Colonic mucosa (tissue), 4 donors: ENCODE data around the gene TIMELESS. TPM values are rescaled to one million over a fixed set of nuclear protein-coding genes. Genes with fewer than 3 reads are reported as not detected.

ENCODE experiments used
- DNase-seq: peaks from one replicate; pipeline ENCODE4 v3.0.0-alpha.2; 2020
- H3K27ac ChIP-seq: fragments of 200-600 bp; one replicate; pipeline ENCODE4 v1.8.0; 2021
- H3K27me3 ChIP-seq: fragments of 200-600 bp; one replicate; pipeline ENCODE4 v1.8.0; 2021
- H3K36me3 ChIP-seq: fragments of 200-600 bp; one replicate; pipeline ENCODE4 v1.8.0; 2021
- H3K4me1 ChIP-seq: fragments of 200-600 bp; one replicate; pipeline ENCODE4 v1.8.0; 2021; ENCODE audit warnings: mild to moderate bottlenecking
- H3K4me3 ChIP-seq: fragments of 200-600 bp; one replicate; pipeline ENCODE4 v1.8.0; 2021
- H3K9ac ChIP-seq, 2 donors: one replicate each; pipeline ENCODE4 v1.7.0; 2013; ENCODE audit warnings: control low read depth in 2 of 2, low read depth in 2 of 2, low read length in 2 of 2
- H3K9me3 ChIP-seq: fragments of 200-600 bp; one replicate; pipeline ENCODE4 v1.8.0; 2021
- CTCF ChIP-seq: fragments of 200-600 bp; IDR thresholded peaks from one replicate; pipeline ENCODE4 v1.8.0; 2022; ENCODE audit warnings: antibody characterized with exemption, mild to moderate bottlenecking
- intact Hi-C: fragments of 100-400 bp; cut with DNase I; formaldehyde crosslinking; loops from one replicate; pipeline ENCODE4 v1.14.1; 2022
- total RNA-seq, 2 donors: library from RNA; stranded (reverse); fragmentation: NEBNext Ultra II Directional in 1 of 2; extraction: Animal tissue kit (Norgen Biotek cat#: 25700) in 1 of 2; gene quantifications; one replicate each; pipeline ENCODE4 v1.2.1, GENCODE V29; 2021
- donor health status: healthy.
- donor health status: DM: no; HTN: no; CAD: no.
- donor health status: DM: no; HTN: no; CAD: no.

Gene TIMELESS
- total RNA-seq, 2 donors from 2014 or later, result 9.1 to 36.4 TPM

- no peaks in the 10 kb centered on the region for H3K27me3 ChIP-seq
- intact Hi-C loops, result no loop called here
- no peak for TF ChIP-seq CTCF
- no peak overlapping the region for H3K4me3 ChIP-seq
- no peak for DNase-seq
- H3K27ac ChIP-seq, result no peak overlapping the region
- H3K9me3 ChIP-seq, result no peaks in the 10 kb centered on the region
- H3K36me3 ChIP-seq, result no peaks in the 10 kb centered on the region
- no peak overlapping the region for H3K9ac ChIP-seq
- H3K4me1 ChIP-seq, result no peaks in the 10 kb centered on the region
Measured at GRCh38 chr12:56391721-56392120, 57.5 kb downstream of the TIMELESS start.

- no peaks in the 10 kb centered on the region for H3K36me3 ChIP-seq
- H3K27ac ChIP-seq, result no peak overlapping the region
- H3K4me1 ChIP-seq, result no peaks in the 10 kb centered on the region
- no peaks in the 10 kb centered on the region for H3K9me3 ChIP-seq
- no peak overlapping the region for H3K9ac ChIP-seq
- DNase-seq, result no peak
- H3K27me3 ChIP-seq, result no peaks in the 10 kb centered on the region
- no peak overlapping the region for H3K4me3 ChIP-seq
- no peak for TF ChIP-seq CTCF
- intact Hi-C loops, result no loop called here
Measured at GRCh38 chr12:56389412-56389811, 59.8 kb downstream of the TIMELESS start.

GRCh38 chr12:56387152-56387736, 62.0 kb downstream of the TIMELESS start:
- DNase-seq, result no peak
- TF ChIP-seq CTCF, result no peak
- intact Hi-C loops, result no loop called here
- H3K36me3 ChIP-seq, result no peaks in the 10 kb centered on the region
- H3K4me3 ChIP-seq, result no peak overlapping the region
- no peaks in the 10 kb centered on the region for H3K4me1 ChIP-seq
- H3K9me3 ChIP-seq, result no peaks in the 10 kb centered on the region
- no peaks in the 10 kb centered on the region for H3K27me3 ChIP-seq
- H3K27ac ChIP-seq, result no peak overlapping the region
- no peak overlapping the region for H3K9ac ChIP-seq

- no peaks in the 10 kb centered on the region for H3K36me3 ChIP-seq
- no peaks in the 10 kb centered on the region for H3K4me1 ChIP-seq
- no peak overlapping the region for H3K9ac ChIP-seq
- no peak for TF ChIP-seq CTCF
- H3K4me3 ChIP-seq, result no peak overlapping the region
- DNase-seq, result no peak
- intact Hi-C loops, result no loop called here
- no peaks in the 10 kb centered on the region for H3K27me3 ChIP-seq
- no peaks in the 10 kb centered on the region for H3K9me3 ChIP-seq
- H3K27ac ChIP-seq, result no peak overlapping the region
Measured at GRCh38 chr12:56385873-56386272, 63.4 kb downstream of the TIMELESS start.

- intact Hi-C loops, result no loop called here
- no peaks in the 10 kb centered on the region for H3K9me3 ChIP-seq
- TF ChIP-seq CTCF, result no peak
- no peaks in the 10 kb centered on the region for H3K4me1 ChIP-seq
- no peak overlapping the region for H3K27ac ChIP-seq
- no peaks in the 10 kb centered on the region for H3K27me3 ChIP-seq
- H3K4me3 ChIP-seq, result no peak overlapping the region
- no peak overlapping the region for H3K9ac ChIP-seq
- no peak for DNase-seq
- no peaks in the 10 kb centered on the region for H3K36me3 ChIP-seq
Measured at GRCh38 chr12:56382611-56383010, 66.6 kb downstream of the TIMELESS start.
